Stimulated activated CD8-positive, alpha-beta memory T cell treated with anti-CD3 and anti-CD28 coated beads, Interleukin-12 subunit alpha, Interleukin-12 subunit beta, amount 100 ng/mL, for 1 hour (primary cell): Measurements from ENCODE around the gene MIDN.

ENCODE experiments used
- DNase-seq: peaks from one replicate; pipeline ENCODE4 v3.0.0-alpha.2; 2020; ENCODE audit warnings: low read depth

MIDN gene

DNA sequence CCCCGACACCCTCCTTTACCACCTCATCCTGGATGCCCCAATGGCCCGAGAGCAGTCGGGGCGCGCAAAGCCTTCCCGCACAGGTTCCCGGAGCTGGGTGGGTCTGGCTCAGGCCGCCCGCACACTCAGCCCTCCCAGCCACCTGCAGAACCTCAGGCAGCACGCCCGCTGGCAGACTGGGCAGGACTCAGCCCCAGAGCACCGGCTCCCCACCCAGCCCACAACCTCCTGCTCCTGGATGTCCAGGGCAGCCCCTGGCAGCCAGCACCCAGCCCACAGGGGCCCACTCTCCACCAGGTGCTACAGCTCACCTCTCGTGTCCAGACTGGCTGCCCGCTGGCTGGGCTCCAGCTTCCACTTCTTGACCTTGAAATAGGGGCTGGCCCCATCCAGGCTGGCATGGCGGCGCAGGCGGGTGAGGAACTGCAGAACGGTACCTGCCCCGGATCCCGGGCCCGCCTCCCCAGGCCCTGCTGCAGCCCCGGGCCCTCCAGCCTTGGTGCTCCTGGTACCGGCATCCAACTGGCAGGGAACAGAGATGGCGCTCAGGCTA lies 15.2 kb upstream of the MIDN start:
- no peak for DNase-seq

DNA sequence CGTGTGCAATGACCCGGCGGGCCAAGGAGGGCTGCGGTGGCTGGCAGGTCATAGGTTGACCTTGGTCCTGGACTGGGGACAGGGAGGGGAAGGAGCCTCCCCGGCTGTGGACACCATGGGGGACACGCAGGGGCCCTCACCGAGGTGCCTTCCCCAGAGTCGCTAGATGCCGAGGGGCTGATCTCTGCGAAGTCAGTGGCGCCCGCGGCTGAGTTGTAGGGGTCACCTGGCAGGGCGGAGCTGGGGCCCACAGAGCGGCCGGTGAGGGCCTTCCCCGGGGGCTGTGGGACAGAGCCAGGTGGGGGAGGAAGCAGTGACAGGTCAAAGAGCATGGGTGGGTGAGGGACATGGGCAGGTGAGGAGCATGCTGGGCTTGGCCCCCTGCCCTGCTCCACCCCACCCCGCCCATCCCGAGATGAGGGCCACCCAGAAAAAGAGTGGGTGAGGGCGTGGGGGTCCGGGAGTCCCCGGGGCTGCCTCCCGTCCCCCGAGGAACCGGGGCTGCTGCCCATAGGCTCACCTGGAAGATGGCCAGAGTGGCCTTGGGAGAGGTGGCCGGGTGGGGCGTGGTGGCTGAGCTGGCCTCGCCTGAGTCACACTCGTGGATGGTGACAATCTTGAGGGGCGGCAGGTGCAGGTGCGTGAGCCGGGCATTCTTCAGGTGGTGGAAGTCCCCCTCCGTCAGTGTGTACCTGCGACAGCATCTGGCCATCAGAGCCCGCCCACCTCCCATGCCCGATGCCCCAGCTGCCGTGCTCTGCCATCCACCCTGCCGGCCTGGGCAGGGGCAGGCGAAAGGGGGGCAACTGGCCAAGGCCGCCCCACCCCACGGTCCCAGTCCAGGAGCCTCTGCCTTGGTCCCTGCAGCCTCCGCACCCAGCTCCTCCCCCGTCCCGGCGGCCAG lies 14.1 kb upstream of the MIDN start:
- DNase-seq: no peak

DNA sequence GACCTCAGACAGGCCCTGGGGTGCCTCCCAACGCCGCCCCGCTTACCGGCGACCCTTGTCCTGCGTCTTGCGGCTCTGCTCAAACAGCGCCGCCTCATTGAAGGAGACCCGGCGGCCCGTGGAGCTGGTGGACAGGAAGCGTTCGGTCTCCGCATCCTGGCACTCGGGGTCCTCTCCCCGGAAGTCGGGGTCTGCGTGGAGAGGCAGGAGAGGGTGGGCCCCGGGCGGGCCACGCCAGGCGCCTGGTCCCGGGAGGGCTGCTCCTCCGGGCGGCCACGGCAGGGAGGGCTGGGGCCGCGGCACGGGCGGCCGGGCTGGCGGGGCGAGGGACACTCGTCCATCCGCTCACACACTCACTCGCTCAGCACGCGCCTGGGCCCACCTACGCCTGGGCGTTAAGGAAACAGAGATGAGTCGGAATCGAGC lies 13.4 kb upstream of the MIDN start:
- DNase-seq: no peak

DNA sequence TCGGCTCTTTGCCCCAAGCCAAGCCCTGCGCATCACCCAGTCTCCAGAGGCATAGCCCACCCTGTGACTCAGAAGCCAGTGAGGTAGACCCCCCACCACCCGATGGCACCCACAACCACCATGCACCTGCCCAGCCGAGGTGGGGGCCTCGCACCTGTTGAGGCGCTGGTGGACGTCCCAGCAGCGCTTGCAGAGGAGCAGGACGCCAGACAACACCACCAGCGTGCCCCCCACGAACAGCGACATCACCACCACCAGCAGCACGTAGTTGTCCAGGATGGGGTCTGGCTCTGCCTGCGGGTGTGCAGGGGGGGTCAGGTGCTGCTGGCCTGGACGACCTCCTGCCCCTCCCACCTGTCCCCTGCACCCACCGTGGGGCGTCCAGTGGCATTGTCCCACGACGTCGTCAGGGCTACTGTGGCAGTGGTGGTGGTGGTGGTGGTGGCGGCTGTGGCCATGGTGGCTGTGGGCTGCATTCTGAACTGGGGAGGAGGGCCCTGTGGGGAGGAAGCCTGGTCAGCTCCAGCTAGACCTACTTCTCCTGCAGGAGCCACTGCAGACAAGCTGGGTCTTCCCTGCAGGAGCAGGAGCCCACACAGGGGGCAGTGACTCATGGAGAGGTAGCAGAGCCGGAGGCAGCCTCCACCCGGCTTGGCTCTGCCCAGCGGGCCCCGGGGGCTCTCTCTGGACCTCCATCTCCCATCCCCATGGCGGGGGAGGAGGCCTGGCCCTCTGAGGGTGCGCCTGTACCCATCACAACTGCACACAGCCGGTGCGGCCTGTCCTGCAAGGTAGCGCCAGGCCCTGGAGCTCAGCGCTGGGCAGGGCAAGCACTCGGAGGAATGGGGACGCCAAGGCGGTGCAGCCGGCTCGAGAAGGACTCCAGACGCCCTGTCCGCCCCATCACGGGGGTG lies 12.5 kb upstream of the MIDN start:
- DNase-seq: no peak

DNA sequence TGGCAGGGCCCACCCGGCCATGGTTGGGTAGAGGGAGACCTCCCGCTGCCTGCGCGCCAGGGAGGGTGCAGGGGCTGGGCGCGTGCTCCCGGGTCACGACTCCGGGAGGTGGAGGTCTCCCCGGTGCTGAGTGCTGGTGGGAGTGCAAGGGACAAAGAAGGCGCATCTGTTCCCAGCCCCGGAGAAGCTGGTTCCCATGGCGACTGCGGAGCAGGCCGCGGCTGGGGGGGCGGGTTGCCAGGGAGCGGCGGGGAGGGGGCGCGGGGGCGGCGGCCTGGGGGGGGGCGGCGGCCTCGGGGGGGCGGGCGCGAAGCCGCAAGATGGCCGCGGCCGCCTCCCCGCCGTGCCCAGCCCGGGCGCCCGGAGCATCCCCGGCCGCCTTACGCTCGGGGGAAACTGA lies 11.8 kb upstream of the MIDN start:
- DNase-seq: no peak

DNA sequence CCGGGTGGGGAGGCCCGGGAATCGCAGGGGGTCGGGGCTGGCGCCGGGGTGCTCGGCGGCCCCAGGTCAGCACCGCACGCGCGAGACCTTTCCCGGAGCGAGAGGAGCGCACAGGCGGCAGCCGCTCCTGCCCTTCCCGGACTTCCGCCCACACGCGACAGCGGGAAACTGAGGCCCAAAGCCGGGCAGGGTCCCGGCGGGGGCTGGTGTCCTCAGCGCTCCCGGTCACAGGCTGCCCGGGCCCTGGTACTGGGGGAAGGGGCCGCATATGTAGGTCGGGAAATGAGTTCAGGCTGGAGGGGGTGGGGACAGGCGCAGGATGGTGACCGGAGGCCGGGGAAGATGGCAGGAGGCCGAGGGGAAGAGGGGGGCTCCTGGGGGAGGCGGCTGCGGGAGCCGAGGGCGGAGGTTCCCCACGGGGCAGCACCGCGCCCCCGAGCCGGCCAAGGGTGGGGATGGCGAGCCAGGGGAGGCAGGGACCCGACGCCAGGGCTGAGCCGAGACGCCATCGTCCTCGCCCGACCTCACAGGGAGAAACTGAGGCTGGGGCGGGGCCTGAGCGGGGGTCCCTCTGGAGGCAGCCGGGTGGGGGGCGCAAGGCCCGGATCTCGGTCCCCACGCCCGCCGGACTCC lies 11.2 kb upstream of the MIDN start:
- no peak for DNase-seq

DNA sequence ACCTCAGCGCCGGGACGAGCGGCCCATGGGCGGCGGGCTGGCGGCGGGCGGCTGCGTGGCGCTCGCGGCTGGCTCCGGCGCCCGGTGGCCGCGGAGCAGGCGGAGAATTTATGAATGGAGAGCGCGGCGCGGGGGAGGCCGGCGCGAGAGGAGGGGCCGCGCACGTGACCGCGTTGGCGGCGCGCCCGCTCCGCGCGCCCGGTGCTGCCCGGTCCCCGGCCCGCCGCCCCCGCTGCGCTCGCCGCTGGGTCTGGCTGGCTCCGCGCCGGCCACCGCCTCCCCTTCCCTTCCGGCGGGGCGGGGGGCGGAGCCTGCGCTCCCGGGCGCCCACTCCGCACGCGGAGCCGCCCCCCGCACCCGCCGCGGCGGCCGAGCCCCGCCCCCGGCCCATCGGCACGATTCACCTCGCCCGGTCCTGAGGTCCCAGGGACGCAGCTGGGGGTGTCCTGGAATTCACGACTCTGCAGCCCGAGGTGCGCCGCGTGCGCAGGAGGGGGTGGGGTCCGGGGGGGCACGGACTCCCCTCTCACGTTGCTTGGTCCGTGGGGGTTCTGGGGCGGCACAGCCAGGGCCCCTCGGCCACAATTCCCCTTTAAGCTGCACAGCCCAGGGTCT lies 10.5 kb upstream of the MIDN start, which contains the start of gene CBARP:
Gene CBARP (minus strand): TSS at position 252 of the 615 bp plus-strand sequence. CDS start 1,905 bp downstream, outside the sequence.
- no peak for DNase-seq

DNA sequence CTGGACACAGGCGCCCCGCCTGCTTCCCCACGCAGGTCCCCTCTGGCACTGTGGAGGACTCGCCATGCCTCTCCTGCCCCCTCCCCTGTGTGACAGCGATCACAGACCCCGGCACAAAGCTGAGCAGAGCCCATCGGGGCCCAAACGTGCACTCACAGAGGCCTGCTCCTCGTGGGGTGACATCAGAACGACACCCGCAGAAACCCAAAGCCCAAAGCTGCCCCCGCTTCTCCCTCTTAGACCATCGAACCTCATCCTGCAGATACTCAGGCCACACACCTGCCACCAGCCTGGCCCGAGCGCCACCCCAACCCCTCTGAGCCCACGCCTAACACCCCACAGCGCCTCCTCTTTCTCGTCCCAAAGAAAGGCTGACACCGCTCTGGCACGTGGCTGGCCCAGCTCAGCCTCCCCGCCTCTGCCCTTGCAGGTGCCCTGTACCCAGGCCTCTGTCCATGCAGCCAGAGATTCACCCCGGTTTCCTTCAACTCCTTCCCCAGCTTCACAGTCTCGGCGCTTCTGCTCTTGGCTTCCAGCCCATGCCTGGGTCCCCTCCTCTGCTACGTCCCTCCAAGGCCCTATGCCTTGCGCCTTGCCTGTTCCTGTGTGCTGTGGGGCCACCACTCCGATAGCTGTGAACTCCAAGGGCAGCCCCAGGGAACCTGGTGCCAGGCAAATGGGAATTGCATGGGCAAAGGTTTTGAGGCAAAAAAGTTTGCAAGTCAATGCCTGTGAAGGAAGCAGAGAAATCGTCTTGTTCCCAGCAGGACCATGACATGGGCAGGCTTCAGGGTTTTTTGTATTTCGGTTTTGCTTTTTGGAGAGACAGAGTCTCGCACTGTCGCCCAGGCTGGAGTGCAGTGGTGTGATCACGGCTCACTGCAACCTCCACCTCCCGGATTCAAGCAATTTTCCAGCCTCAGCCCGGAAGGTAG lies 9.7 kb upstream of the MIDN start:
- no peak for DNase-seq

DNA sequence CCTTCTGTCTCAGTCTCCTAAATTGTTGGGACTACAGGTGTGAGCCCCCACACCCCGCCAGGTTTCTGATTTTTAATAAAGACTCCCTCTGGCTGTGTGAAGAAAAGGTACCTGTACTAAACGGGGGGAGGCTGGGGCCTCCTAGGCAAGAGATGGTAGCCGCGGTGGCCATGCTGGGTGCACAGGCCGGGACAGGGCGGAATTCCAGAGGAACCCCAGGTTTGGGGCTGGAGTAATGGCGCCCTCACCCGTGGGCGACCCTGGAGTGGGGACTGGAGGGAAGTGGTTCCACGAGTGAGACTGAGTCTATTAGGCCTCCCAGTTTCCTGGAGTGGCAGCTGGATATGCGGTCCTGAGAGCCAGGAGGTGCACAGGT lies 9.0 kb upstream of the MIDN start:
- DNase-seq: no peak

DNA sequence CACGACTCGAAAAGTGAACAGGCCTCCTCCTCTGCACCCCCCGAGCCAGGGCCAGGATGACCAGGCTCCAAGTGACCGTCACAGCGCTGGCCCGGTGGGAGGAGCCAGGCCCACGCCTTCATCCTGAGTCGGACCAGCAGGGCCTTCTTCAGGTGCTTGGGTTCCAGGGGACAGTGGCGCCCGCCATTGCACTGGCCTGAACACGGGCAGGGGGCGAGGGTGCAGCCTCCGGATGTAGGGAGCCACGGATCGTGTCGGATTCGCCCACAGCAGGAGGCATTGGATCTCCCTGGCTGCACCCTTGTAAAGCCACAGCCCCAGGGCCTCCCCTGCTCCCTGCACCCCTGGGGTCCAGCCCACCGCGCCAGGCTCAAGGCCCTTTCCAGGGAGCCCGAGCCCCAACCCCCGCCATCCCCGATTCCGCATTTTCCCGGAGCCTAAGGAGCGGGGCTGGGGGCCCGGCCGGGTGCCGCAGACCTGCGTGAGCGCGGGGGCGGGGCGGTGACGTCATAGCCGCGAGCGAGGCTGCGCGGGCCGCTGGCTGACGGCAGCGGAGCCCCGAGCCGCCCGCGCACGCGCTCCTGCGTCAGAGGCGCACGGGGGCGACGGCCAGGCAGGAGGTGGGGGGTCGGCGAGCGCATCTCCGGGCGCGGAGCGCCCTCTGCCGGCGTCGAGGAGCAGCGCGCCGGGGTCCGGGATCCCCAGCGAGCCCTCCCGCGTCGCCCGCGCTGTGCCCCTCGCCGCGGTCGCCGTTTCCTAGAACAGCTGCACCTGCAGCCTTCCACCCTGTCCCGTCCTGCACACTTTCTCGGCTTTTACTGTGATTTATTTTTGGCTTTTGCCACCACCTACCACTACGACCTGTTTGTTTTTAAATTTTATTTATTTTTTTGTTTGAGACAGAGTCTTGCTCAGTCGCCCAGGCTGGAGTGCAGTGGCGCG lies 8.3 kb upstream of the MIDN start:
- DNase-seq: peak; percentile 79

DNA sequence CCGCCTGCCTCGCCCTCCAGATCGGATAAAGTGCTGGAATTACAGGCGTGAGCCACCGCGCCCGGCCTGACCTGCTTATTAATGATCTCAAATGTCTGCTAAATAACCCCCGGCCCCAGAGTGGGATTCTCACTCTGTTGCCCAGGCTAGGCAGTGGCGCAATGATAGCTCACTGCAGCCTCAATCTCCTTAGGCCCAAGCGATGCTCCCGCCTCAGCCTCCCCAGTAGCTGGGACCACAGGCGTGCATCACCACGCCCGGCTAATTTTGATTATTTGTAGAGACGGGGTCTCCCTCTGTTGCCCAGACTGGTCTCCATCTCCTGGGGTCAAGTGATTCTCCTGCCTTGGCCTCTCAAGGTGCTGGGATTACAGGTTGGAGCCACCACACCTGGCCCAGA lies 7.5 kb upstream of the MIDN start:
- DNase-seq: no peak

DNA sequence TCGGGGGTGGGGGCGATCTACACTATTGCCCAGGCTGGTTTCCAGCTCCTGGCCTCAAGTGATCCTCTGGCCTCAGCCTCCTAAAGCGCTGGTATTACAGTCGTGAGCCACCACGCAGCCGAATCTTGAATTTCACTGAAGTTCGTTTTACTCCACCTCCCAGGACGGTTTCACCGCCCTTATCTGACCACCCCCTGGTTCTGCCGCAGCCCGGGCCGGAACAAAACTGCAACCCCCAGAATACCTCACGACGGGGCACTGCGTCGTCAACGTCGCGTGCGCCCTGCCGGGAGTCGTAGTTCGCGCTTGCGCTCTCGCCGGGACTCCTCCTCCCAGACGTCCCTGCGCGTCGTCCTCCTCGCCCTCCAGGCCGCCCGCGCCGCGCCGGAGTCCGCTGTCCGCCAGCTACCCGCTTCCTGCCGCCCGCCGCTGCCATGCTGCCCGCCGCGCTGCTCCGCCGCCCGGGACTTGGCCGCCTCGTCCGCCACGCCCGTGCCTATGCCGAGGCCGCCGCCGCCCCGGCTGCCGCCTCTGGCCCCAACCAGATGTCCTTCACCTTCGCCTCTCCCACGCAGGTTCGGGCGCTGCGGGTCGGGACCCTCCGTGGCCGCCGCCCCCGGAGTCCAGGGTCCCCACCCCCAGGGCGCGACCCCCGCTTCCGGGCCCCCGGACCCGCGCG lies 6.8 kb upstream of the MIDN start, which contains the start of gene ATP5F1D:
Gene ATP5F1D (plus strand): TSS at position 335 of the 679 bp plus-strand sequence. CDS start 100 bp downstream, at position 435.
- peak; percentile 86 for DNase-seq

DNA sequence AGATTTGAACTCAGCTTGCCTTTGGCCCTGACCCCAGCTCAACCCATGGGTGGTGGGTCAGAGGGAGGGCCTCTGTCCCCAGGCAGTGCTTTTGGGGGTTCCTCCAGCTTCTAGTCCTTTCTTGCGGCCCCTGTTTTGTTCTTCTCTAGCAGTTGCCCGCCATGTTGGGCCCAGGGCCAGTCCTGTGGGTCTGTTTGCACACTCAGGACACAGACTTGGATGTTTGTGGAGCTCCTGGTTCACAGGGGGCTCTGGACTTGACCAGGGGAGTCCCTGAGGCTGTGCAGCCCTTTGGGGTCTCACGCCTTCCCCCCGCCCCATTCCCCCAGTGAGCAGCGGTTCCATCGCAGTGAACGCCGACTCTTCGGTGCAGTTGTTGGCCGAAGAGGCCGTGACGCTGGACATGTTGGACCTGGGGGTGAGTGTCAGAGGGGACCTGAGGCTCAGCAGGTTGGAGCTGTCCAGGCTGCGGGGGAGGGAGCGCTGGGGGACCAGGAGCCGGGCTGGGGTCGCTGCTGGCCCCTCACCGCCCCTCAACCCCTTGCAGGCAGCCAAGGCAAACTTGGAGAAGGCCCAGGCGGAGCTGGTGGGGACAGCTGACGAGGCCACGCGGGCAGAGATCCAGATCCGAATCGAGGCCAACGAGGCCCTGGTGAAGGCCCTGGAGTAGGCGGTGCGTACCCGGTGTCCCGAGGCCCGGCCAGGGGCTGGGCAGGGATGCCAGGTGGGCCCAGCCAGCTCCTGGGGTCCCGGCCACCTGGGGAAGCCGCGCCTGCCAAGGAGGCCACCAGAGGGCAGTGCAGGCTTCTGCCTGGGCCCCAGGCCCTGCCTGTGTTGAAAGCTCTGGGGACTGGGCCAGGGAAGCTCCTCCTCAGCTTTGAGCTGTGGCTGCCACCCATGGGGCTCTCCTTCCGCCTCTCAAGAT lies 4.4 kb upstream of the MIDN start:
- DNase-seq: peak; percentile 78

DNA sequence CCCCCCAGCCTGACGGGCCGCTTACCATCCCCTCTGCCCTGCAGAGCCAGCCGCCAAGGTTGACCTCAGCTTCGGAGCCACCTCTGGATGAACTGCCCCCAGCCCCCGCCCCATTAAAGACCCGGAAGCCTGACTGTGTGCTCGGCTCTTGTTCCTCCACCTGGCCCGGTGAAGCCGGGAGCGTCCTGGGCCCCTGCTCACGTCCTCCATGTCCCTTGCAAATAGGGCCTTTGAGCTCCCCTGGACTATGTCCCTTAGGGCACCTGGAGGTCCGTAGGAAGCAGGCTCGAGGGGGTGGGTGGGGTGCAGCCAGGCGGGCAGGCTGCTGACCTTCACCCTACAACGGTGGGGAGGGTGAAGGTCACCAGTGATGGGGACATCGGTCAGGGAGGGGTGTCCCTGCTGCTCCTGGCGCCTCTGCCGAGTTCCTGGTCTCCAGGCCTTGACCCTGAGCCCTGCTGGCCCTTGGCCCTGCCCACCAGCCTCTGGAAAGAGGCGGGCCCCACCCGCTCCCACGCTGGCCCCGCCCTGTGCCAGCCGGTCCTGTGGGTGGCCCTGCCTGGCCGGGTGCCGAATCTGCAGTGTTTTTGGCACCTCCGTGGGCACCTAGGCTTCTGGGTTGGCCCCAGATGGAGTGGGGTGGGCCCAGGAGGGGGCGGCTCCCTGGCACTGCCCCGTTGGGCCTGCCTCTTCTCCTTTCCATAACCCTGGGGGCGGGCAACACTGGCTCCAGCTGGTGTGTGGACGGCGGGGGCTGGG lies 3.5 kb upstream of the MIDN start:
- no peak for DNase-seq

DNA sequence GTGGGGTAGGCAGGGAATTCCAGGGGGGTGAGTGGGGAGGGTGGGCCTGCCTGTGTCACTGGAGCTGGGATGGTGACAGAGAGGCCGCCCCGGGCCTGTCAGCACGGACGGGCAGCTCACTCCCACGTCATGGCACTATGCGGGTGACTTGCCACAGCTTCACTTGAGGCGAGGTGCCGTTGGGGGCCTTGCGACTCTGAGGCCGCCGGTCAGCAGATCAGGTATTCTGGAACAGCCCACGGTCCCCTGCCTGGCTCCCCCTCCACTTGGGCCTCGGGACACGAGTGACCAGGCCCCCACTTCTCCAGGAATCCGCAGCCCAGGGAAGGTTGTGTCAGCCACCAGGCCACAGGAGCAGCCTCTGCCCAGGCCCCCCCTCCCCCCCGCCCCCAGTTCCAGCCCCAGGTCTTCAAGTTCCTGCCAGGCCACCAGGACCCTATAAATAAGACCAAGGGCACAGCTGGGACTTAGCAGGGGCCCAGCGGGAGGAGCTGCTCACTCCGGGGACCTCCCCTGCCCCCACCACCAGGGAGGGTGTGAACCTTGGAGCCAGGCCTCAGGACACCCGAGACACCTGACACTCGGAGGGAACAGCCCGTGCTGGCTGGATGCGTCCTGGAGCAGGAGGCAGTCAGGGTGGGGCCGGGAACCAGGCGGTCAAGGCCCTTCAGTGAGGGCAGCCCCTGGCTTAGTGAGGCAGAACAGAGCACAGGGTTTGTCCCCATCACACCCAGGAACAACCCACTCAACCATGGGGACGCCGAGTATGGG lies 2.7 kb upstream of the MIDN start:
- no peak for DNase-seq
